Naive thymus-derived CD4-positive, alpha-beta T cell (primary cell): Measurements from ENCODE around the gene ARHGAP18. TPM values are rescaled to one million over a fixed set of nuclear protein-coding genes. Genes with fewer than 3 reads are reported as not detected.

Experiments
- ATAC-seq: fragments of 150-1000 bp; cut with Tn5 transposase; 2 replicates; pipeline ENCODE4 v1.10.0; 2021; ENCODE audit warnings: mild to moderate bottlenecking, moderate library complexity
- CTCF ChIA-PET: fragments of 350-600 bp; sonication (Branson Sonifier 250); formaldehyde crosslinking; loops from one replicate; lab custom pipeline; 2021; ENCODE audit warnings: antibody characterized with exemption; lab: Charles Lee
- POLR2A ChIA-PET: fragments of 350-600 bp; sonication (Branson Sonifier 250); formaldehyde crosslinking; loops from one replicate; lab custom pipeline; 2021; ENCODE audit warnings: antibody characterized with exemption, inconsistent platforms; lab: Charles Lee
- DNase-seq, 9 donors: peaks; one replicate each; pipeline versions ENCODE4 v3.0.0 to v3.0.0-alpha.2; 2020 to 2022; ENCODE audit warnings: mixed read lengths in 1 of 9
- H3K27ac ChIP-seq: one replicate; pipeline ENCODE4 v1.7.0; 2013; ENCODE audit warnings: mild to moderate bottlenecking, low read depth, low read length, moderate library complexity
- H3K27me3 ChIP-seq, 2 donors: one replicate each; pipeline ENCODE4 v1.7.0; 2013; ENCODE audit warnings: low read length in 2 of 2, mild to moderate bottlenecking in 2 of 2, moderate library complexity in 2 of 2; ENCODE audit not compliant: control insufficient read depth in 2 of 2, insufficient read depth in 2 of 2
- H3K36me3 ChIP-seq, 3 experiments: 1 replicate in 2 of 3; 2 replicates in 1 of 3; pipeline ENCODE4 v1.7.0; 2013; ENCODE audit warnings: low read length in 3 of 3, mild to moderate bottlenecking in 3 of 3, moderate library complexity in 1 of 3; ENCODE audit not compliant: insufficient read depth in 3 of 3, control insufficient read depth in 2 of 3
- H3K4me1 ChIP-seq, 2 donors: one replicate each; pipeline ENCODE4 v1.7.0; 2013; ENCODE audit warnings: low read length in 2 of 2, mild to moderate bottlenecking in 2 of 2, moderate library complexity in 1 of 2; ENCODE audit not compliant: control insufficient read depth in 2 of 2, insufficient read depth in 2 of 2
- H3K4me3 ChIP-seq: 2 replicates; pipeline ENCODE4 v1.7.0; 2013; ENCODE audit warnings: mild to moderate bottlenecking, low read length
- H3K9me3 ChIP-seq, 3 experiments: 1 replicate in 2 of 3; 2 replicates in 1 of 3; pipeline ENCODE4 v1.7.0; 2013; ENCODE audit warnings: low read length in 3 of 3; ENCODE audit not compliant: control insufficient read depth in 2 of 3
- H3K27ac Mint-ChIP-seq, 9 donors: one replicate each; pipeline ENCODE4 v1.8.0; 2020 to 2022; ENCODE audit warnings: mixed read lengths in 9 of 9, mild to moderate bottlenecking in 8 of 9, moderate library complexity in 5 of 9, inconsistent platforms in 2 of 9
- H3K27me3 Mint-ChIP-seq, 5 donors: one replicate each; pipeline ENCODE4 v1.8.0; 2021 to 2022; ENCODE audit warnings: mixed read lengths in 5 of 5, mild to moderate bottlenecking in 1 of 5
- H3K36me3 Mint-ChIP-seq, 5 donors: one replicate each; pipeline ENCODE4 v1.8.0; 2020 to 2022; ENCODE audit warnings: mixed read lengths in 5 of 5, mild to moderate bottlenecking in 3 of 5, inconsistent platforms in 1 of 5
- H3K4me1 Mint-ChIP-seq, 7 donors: one replicate each; pipeline ENCODE4 v1.8.0; 2020 to 2022; ENCODE audit warnings: mixed read lengths in 7 of 7, mild to moderate bottlenecking in 3 of 7, inconsistent platforms in 1 of 7
- H3K4me3 Mint-ChIP-seq, 10 donors: one replicate each; pipeline ENCODE4 v1.8.0; 2020 to 2022; ENCODE audit warnings: mild to moderate bottlenecking in 10 of 10, mixed read lengths in 10 of 10, moderate library complexity in 6 of 10, inconsistent platforms in 2 of 10
- H3K9me3 Mint-ChIP-seq, 11 donors: one replicate each; pipeline ENCODE4 v1.8.0; 2020 to 2022; ENCODE audit warnings: mixed read lengths in 11 of 11, mild to moderate bottlenecking in 4 of 11, inconsistent platforms in 1 of 11, moderate library complexity in 1 of 11
- intact Hi-C, 2 donors: fragments of 100-400 bp; cut with micrococcal nuclease; formaldehyde crosslinking; loops; one replicate each; pipeline ENCODE4 v1.15.1; 2023
- polyA plus RNA-seq, 2 donors: library from polyadenylated mRNA; unstranded; fragments of 300-500 nt; fragmentation: Illumina TruSeq; gene quantifications; one replicate each; pipeline ENCODE4 v1.2.3, GENCODE V29; 2021
- total RNA-seq, 6 experiments: library from RNA in 5 of 6; stranded (reverse) in 5 of 6; gene quantifications; 1 replicate in 5 of 6; 2 replicates in 1 of 6; pipeline ENCODE4 v1.2.3 and lab custom pipeline; 2021 to 2026

The ARHGAP18 gene, protein sequence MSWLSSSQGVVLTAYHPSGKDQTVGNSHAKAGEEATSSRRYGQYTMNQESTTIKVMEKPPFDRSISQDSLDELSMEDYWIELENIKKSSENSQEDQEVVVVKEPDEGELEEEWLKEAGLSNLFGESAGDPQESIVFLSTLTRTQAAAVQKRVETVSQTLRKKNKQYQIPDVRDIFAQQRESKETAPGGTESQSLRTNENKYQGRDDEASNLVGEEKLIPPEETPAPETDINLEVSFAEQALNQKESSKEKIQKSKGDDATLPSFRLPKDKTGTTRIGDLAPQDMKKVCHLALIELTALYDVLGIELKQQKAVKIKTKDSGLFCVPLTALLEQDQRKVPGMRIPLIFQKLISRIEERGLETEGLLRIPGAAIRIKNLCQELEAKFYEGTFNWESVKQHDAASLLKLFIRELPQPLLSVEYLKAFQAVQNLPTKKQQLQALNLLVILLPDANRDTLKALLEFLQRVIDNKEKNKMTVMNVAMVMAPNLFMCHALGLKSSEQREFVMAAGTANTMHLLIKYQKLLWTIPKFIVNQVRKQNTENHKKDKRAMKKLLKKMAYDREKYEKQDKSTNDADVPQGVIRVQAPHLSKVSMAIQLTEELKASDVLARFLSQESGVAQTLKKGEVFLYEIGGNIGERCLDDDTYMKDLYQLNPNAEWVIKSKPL
- 1 to 10 TPM; 1.1 to 9.4 (median 2.0) TPM for total RNA-seq
- under 1 TPM; 0.53 to 0.60 TPM for polyA plus RNA-seq
- total RNA-seq (lab: John Stamatoyannopoulos, UW): 2.6 reads per million, percentile 13 among the genes with 10 or more reads in this experiment

DNA sequence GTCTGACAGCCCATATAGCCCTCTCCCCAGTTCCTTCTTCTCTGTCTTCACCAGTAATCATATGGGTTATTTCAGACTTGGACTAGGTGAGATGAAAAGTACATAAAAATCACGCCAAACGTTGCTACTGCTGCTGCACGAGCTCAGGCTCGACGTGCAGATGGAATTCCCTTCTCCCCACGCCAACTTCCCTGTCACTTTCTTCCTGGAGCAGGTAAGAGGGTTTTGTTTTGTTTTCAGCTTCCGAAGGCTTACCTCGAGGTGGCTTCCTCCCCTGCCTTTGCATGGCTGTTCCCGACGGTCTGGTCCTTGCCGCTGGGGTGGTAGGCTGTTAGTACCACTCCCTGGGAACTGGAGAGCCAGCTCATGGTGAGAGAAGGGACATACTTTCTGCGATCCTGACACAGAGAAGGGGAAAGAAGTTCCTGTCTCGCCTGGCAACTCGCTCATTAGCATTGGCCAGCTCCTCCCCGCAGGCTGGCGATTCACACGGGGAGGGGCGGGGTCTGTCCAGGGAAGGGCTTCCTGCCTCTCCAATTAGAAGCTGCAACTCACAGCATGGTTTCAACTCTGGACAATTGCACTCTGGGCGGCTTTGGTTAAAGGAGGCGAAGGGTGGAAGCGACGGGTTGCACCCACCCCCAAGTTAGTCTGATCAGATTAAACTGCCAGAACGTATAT is at the start of gene ARHGAP18:
ARHGAP18 (minus strand) TSS at position 409 of the 681 bp plus-strand sequence; CDS start at position 368, 41 bp downstream.
- Mint-ChIP-seq H3K36me3 (peaks cover 0 to 10% (median 0%) of the 10 kb centered on the region in 5 donors), H3K4me3 (peak within 1 kb of the TSS; percentile 90 to 99 (median 94)), H3K9me3 (peaks cover 0 to 2% (median 0%) of the 10 kb centered on the region in 11 donors), H3K27ac (peak within 1 kb of the TSS; percentile 53 to 93 (median 83)), H3K4me1 (peaks cover 21 to 43% (median 30%) of the 10 kb centered on the region in 7 donors), H3K27me3 (peaks cover 0 to 2% (median 0%) of the 10 kb centered on the region in 5 donors)
- ChIA-PET POLR2A (interaction anchor here (1.1 to 1.7 kb wide), 3 partner anchors 9 to 37 kb away, joined by 3 to 7 read pairs (median 3); no protein-coding TSS in a partner anchor), CTCF (interaction anchor here (0.5 to 1.8 kb wide), 5 partner anchors 9 to 110 kb away, joined by 3 to 7 read pairs (median 3); no protein-coding TSS in a partner anchor)
- no peaks in the 10 kb centered on the region for H3K27me3 ChIP-seq
- no peaks in the 10 kb centered on the region for H3K36me3 ChIP-seq
- no peaks in the 10 kb centered on the region for H3K9me3 ChIP-seq
- peaks cover 0 to 8% of the 10 kb centered on the region in 2 donors for H3K4me1 ChIP-seq
- intact Hi-C loops: loop anchor here (1.0 to 2.0 kb wide), 5 partner anchors 14 to 39 kb away; no protein-coding TSS in a partner anchor
- peak; percentile 40 to 69 (median 49) for DNase-seq
- peak; percentile 95 for ATAC-seq
- H3K27ac ChIP-seq: peak within 1 kb of the TSS; percentile 37
- peak within 1 kb of the TSS; percentile 66 for H3K4me3 ChIP-seq

DNA sequence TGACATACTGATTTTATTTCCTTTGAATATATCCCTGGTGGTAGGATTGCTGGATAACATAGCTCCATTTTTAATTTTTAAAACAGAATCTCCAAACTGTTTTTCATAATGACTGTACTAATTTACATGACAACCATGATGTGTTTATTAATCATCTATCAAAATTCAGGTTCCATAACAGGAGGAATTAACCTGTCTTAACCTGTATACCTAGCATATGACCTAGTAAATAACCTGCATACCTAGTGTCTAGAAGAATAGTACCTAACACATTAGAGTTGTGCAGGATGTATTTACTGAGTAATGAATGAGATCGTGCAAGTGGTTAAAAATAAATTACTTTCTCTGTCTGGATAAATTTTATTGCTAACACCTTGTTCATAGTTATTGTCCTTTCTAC is 45.8 kb upstream of the ARHGAP18 start:
- POLR2A ChIA-PET: interaction anchor here (0.7 kb wide), 1 partner anchor 36 kb away, joined by 3 read pairs; no protein-coding TSS in a partner anchor
- peaks cover 0 to 9% (median 0%) of the 10 kb centered on the region in 5 donors for H3K27me3 Mint-ChIP-seq
- H3K36me3 Mint-ChIP-seq: no peaks in the 10 kb centered on the region
- Histone ChIP-seq H3K27me3 (no peaks in the 10 kb centered on the region), H3K36me3 (no peaks in the 10 kb centered on the region), H3K4me1 (peaks cover 10 to 13% of the 10 kb centered on the region in 2 donors), H3K27ac (no peak overlapping the region), H3K9me3 (no peaks in the 10 kb centered on the region), H3K4me3 (no peak overlapping the region)
- no peak overlapping the region for H3K27ac Mint-ChIP-seq
- intact Hi-C loops: no loop called here
- peaks cover 11 to 14% (median 13%) of the 10 kb centered on the region in 7 donors for H3K4me1 Mint-ChIP-seq
- DNase-seq: no peak
- H3K9me3 Mint-ChIP-seq: no peaks in the 10 kb centered on the region
- no peak for ATAC-seq
- no peak overlapping the region for H3K4me3 Mint-ChIP-seq
- CTCF ChIA-PET: interaction anchor here (1.3 to 1.7 kb wide), 2 partner anchors 20 to 158 kb away, joined by 3 to 6 read pairs; no protein-coding TSS in a partner anchor

DNA sequence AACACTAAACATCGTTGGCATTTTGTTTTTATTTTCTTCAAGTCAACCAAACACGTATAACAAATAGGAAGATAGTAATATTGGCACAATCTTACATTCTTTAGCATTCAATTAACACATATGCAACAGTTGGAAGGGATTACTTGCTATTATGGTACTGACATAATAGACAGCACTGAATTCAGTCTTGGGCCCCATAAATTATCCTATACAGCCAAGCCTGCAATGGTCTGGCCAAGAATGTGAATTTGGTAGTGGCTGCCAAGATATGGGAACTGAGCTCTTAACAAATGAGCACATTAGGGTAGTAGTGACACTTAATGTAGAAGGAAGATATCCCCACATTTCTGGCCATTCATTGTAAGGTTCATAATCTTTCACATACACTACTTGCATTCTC is 44.8 kb upstream of the ARHGAP18 start:
- no peaks in the 10 kb centered on the region for H3K9me3 Mint-ChIP-seq
- Histone ChIP-seq H3K27ac (no peak overlapping the region), H3K4me1 (peaks cover 20 to 21% of the 10 kb centered on the region in 2 donors), H3K4me3 (no peak overlapping the region), H3K9me3 (no peaks in the 10 kb centered on the region), H3K27me3 (no peaks in the 10 kb centered on the region), H3K36me3 (no peaks in the 10 kb centered on the region)
- H3K4me3 Mint-ChIP-seq: no peak overlapping the region
- no peaks in the 10 kb centered on the region for H3K36me3 Mint-ChIP-seq
- DNase-seq (no peak), ATAC-seq (no peak)
- ChIA-PET CTCF (interaction anchor here (1.3 kb wide), 1 partner anchor 157 kb away, joined by 6 read pairs; no protein-coding TSS in a partner anchor), POLR2A (no interaction called here)
- H3K27ac Mint-ChIP-seq: no peak overlapping the region
- peaks cover 0 to 3% (median 0%) of the 10 kb centered on the region in 5 donors for H3K27me3 Mint-ChIP-seq
- intact Hi-C loops: no loop called here
- peaks cover 18 to 24% (median 22%) of the 10 kb centered on the region in 7 donors for H3K4me1 Mint-ChIP-seq

DNA sequence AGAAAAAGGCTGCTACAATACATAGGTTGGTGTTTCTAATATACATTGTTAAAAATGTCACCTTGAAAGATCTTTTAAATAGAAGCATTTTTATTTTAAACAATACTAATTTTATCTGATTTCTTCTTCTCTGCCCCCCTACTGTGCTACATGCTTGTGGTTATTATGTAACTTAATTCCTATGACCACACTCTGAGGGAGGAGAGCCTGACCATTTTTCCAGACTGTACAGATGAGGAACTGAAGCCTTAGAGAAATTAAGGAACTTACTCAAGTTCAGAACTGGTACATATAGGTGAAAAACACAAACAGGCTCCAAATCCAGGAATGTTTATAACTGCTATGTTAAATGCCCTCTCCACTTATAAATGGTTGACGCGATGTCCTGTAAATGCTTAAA is 43.4 kb upstream of the ARHGAP18 start:
- ATAC-seq (no peak), DNase-seq (no peak)
- H3K9me3 ChIP-seq: no peaks in the 10 kb centered on the region
- H3K4me1 ChIP-seq: peaks cover 32 to 34% of the 10 kb centered on the region in 2 donors
- intact Hi-C loops: no loop called here
- Mint-ChIP-seq H3K27ac (no peak overlapping the region), H3K9me3 (no peaks in the 10 kb centered on the region), H3K4me1 (peaks cover 26 to 37% (median 35%) of the 10 kb centered on the region in 7 donors), H3K36me3 (no peaks in the 10 kb centered on the region), H3K4me3 (no peak overlapping the region), H3K27me3 (peaks cover 0 to 3% (median 0%) of the 10 kb centered on the region in 5 donors)
- ChIA-PET POLR2A (no interaction called here), CTCF (no interaction called here)
- H3K36me3 ChIP-seq: no peaks in the 10 kb centered on the region
- H3K27me3 ChIP-seq: no peaks in the 10 kb centered on the region
- H3K27ac ChIP-seq: no peak overlapping the region
- no peak overlapping the region for H3K4me3 ChIP-seq

DNA sequence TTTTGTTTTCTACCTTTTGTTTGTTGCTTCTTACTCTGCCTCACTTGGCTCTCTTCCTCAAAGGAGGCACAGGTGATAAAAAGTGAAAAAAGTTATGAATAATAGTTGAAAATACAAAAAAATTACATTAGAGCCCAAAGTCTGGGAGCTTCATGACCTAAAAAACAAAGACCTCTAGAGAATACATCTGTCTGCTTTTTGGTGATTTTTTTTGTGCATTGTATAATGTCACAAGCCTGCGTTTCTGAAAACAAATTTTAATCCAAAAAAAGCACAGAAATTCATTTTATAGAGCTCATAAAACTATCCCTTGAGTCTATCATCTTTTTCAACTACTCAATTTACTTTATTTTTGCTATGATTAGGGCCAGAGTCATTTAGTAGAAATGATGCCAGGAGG is 41.4 kb upstream of the ARHGAP18 start:
- ATAC-seq: no peak
- ChIA-PET CTCF (interaction anchor here (0.6 to 1.8 kb wide), 4 partner anchors 11 to 270 kb away, joined by 3 to 5 read pairs (median 4); no protein-coding TSS in a partner anchor), POLR2A (no interaction called here)
- Histone ChIP-seq H3K27ac (peak overlapping the region; percentile 40), H3K27me3 (no peaks in the 10 kb centered on the region), H3K36me3 (no peaks in the 10 kb centered on the region), H3K9me3 (no peaks in the 10 kb centered on the region), H3K4me1 (peaks cover 40 to 44% of the 10 kb centered on the region in 2 donors), H3K4me3 (no peak overlapping the region)
- Mint-ChIP-seq H3K27me3 (no peaks in the 10 kb centered on the region), H3K36me3 (peaks cover 0 to 4% (median 0%) of the 10 kb centered on the region in 5 donors), H3K27ac (peak overlapping the region; percentile 0 to 88 (median 87)), H3K4me3 (peak overlapping the region in 6 of 10 donors; percentile 0 to 49 (median 38)), H3K9me3 (no peaks in the 10 kb centered on the region), H3K4me1 (peaks cover 26 to 57% (median 55%) of the 10 kb centered on the region in 7 donors)
- no peak for DNase-seq
- intact Hi-C loops: loop anchor here (1.0 kb wide), 4 partner anchors 21 to 270 kb away; no protein-coding TSS in a partner anchor
